ENCODE measurements around the gene HNRNPH2.

Gene HNRNPH2

GRCh38 chrX:101407748-101408531 is at the start of gene HNRNPH2, which contains the start of gene GLA:
Gene HNRNPH2, plus strand, starts transcription at chrX:101408222. Its CDS starts 3,767 bp downstream, at chrX:101411989.
Gene GLA, minus strand, starts transcription at chrX:101407925. Its CDS starts 22 bp downstream, at chrX:101407903.
- DNase-seq: peak; percentile 90

- DNase-seq: no peak
Measured at GRCh38 chrX:101359966-101360365, 48.1 kb upstream of the HNRNPH2 start.

GRCh38 chrX:101360390-101360789 is 47.6 kb upstream of the HNRNPH2 start:
- DNase-seq: no peak

GRCh38 chrX:101362116-101362515 is 45.9 kb upstream of the HNRNPH2 start:
- DNase-seq: no peak

- no peak for DNase-seq
Measured at GRCh38 chrX:101362757-101363156, 45.3 kb upstream of the HNRNPH2 start.

- no peak for DNase-seq
Measured at GRCh38 chrX:101365301-101365795, 42.7 kb upstream of the HNRNPH2 start.

- DNase-seq: no peak
Measured at GRCh38 chrX:101368800-101369199, 39.2 kb upstream of the HNRNPH2 start.

- DNase-seq: no peak
Measured at GRCh38 chrX:101369687-101370086, 38.3 kb upstream of the HNRNPH2 start.

GRCh38 chrX:101370888-101371504 is 37.0 kb upstream of the HNRNPH2 start:
- DNase-seq: no peak

GRCh38 chrX:101377547-101377946 is 30.5 kb upstream of the HNRNPH2 start:
- DNase-seq: no peak

GRCh38 chrX:101383679-101384205 is 24.3 kb upstream of the HNRNPH2 start:
- DNase-seq: no peak

- no peak for DNase-seq
Measured at GRCh38 chrX:101385026-101385684, 22.9 kb upstream of the HNRNPH2 start.

GRCh38 chrX:101385795-101386541 is 22.1 kb upstream of the HNRNPH2 start, which contains the start of gene BTK:
Gene BTK, minus strand, starts transcription at chrX:101386191. Its CDS starts 10,907 bp downstream, at chrX:101375284.
- no peak for DNase-seq

GRCh38 chrX:101386542-101386885 is 21.5 kb upstream of the HNRNPH2 start:
- no peak for DNase-seq

GRCh38 chrX:101388604-101389003 is 19.4 kb upstream of the HNRNPH2 start:
- no peak for DNase-seq

GRCh38 chrX:101390664-101391525 is 17.1 kb upstream of the HNRNPH2 start, which contains the start of gene RPL36A:
Gene RPL36A, plus strand, starts transcription at chrX:101391011. Its CDS starts 33 bp downstream, at chrX:101391044.
- DNase-seq: peak; percentile 90

- DNase-seq: no peak
Measured at GRCh38 chrX:101391831-101392230, 16.2 kb upstream of the HNRNPH2 start.

- DNase-seq: no peak
Measured at GRCh38 chrX:101393530-101394305, 14.3 kb upstream of the HNRNPH2 start.

- no peak for DNase-seq
Measured at GRCh38 chrX:101394372-101394771, 13.7 kb upstream of the HNRNPH2 start.

- DNase-seq: no peak
Measured at GRCh38 chrX:101395789-101396188, 12.2 kb upstream of the HNRNPH2 start.

GRCh38 chrX:101397779-101398178 is 10.2 kb upstream of the HNRNPH2 start:
- no peak for DNase-seq
